NCI-H82 treated with DMSO at 0.1 percent for 48 hours (cell line): ENCODE results near the gene CSMD2.

ENCODE experiments used
- DNase-seq: peaks from one replicate; lab custom pipeline; 2025; ENCODE audit not compliant: unreplicated experiment; lab: John Stamatoyannopoulos, UW

The CSMD2 gene

GRCh38 chr1:33768821-33769220, 396.2 kb downstream of the CSMD2 start:
- DNase-seq, result no peak

GRCh38 chr1:33768106-33768505, 396.9 kb downstream of the CSMD2 start:
- DNase-seq, result no peak

GRCh38 chr1:33764149-33764548, 400.9 kb downstream of the CSMD2 start:
- no peak for DNase-seq

GRCh38 chr1:33763406-33763805, 401.6 kb downstream of the CSMD2 start:
- no peak for DNase-seq

DNA sequence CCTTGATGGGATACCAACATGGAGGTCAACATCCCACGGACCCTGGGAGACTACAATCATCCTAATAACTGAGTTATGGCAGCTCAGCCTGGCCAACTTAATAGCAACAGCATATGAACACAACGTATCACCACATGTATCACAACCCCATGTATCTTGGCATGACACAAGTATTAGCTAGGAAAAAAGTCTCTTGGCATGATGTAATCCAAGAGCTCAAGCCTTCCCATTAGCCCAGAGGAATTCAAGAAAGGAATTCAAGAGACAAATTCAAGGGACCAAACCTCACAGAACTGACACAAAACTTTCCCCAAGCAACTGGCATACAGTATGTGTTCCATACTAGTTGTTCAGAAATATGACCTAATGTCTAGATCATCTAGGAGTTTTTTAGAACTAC, 402.1 kb downstream of the CSMD2 start:
- no peak for DNase-seq

DNA sequence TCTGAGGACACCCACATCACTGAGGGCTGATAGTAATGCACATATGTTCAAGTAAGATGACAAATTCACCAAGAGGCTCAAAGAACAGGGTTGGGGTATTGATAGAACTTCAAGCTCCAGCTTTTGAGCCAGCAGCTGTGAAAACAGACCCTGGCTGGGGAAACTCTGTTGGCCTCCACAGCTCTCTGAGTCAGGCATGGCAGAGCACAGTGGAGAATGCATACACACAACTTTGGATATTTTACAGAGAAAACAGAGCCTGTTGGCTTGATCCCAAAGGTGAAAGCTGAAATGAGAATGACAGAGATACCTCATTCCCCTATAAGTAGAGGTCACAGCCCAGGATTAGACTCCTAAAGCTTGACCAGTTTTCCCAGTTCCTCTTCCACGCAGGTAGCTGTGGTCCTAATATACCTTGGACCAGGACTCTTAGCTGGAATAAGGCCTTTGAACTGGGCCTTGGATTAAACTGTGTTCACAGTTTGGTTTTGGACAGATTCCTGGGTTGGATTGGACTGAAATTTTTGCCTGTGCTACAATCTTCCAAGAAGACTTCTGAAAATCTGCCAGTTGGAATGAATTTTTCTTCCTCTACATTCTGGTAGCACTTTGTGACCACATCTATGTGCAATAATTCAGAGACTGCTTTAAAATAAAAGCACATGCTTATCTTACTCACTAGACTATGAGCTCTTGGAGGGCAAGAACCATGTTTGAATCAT, 402.8 kb downstream of the CSMD2 start:
- no peak for DNase-seq

DNA sequence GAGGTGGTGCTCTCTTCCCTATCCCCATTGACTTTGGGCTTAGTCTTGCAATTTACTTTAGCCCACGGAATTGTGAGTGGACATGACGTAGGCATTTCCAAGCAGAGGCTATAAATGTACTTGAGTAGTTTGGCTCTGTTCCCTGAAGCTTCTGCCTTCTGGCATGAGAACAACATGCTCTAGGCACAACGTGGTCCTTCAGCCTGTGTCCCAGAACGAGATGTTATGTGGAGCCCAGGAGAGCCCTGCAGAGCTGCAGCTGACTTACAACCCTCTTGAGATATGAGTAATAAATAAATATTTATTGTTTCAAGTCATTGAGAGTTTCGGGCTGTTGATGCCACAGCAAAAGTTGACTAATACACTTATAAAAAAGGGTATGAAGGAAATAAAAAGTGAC, 406.3 kb downstream of the CSMD2 start:
- DNase-seq, result no peak

- DNase-seq, result no peak
Measured at GRCh38 chr1:33753087-33753856, 411.8 kb downstream of the CSMD2 start.

DNA sequence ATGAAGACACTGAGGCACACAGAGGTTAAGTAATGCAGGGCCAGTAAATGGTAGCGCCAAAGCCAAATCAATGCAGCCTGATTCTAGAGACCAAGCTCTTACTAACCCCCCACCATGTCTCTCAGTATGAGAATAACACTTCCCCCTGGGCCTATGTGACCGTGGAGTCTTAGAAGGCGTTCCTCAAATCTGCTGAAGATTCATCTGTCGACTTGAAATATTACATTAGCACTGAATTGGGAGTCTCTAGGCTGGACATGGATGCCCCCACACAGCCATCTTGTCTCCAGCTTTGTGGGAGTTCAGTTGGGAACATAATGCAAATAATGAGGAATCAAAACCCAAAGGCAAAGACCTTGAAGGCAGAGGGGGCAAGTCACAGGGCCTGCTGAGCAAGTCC, 419.1 kb downstream of the CSMD2 start:
- no peak for DNase-seq

GRCh38 chr1:33743221-33743998, 421.6 kb downstream of the CSMD2 start:
- DNase-seq, result no peak

DNA sequence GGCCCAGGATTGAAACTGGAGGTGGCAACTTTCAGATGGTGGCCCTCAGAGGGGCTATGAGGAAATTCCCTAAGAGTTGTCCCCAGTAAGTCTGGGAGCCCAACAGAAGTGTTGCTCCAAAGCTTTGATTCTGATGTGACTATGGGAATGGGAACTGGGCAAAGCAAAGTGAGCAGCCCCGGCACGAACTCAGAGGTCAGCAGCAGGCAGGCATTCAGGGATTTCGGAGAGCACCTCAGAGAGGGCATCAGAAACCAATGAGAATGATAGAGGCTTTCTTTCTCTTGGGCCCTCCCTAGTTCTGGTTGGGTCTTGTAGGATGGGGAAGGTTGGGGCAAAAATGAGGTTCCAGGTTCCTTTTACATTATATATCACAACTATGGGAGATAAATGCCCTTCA, 422.4 kb downstream of the CSMD2 start:
- no peak for DNase-seq

GRCh38 chr1:33741749-33742148, 423.3 kb downstream of the CSMD2 start:
- no peak for DNase-seq

GRCh38 chr1:33740040-33740744, 424.8 kb downstream of the CSMD2 start:
- no peak for DNase-seq

DNA sequence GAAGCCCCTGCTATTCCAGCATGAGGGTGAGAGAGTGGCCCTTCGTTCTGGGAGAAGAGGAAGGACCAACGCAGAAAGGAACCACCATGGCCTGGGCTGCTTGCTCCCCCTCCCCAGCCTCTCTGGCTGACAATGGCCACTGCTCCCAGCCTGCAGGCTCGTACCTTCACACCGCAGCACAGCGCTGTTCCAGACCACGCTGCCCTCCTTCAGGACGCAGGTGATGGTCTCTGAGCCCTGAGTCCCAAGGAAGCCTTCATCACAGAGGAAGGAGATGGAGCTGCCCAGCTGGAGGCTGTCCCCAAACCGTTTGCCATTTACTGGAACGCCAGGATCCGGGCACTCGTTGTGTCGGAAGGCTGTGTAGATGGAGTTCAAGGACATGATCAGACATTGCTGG, 426.1 kb downstream of the CSMD2 start:
- DNase-seq, result no peak

DNA sequence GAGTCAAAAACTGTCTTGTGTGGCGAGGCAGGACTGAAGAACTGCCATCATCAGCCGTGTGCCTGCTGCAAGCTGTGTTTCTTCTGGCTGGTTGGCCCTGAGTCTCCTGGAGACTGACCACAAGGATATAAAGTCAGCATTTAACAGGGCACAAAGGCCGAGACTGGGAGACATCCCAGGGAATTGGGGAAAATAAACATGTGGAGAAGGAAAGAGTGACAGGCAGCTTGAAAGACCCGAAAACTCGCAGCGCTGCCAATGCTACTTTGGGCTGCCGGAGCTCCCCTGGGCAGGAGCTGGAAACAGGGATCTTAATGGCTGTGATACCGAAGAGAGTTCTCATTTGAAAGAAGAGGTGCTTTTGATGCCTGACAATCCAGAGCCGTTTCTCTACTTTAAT, 426.5 kb downstream of the CSMD2 start:
- DNase-seq, result no peak

DNA sequence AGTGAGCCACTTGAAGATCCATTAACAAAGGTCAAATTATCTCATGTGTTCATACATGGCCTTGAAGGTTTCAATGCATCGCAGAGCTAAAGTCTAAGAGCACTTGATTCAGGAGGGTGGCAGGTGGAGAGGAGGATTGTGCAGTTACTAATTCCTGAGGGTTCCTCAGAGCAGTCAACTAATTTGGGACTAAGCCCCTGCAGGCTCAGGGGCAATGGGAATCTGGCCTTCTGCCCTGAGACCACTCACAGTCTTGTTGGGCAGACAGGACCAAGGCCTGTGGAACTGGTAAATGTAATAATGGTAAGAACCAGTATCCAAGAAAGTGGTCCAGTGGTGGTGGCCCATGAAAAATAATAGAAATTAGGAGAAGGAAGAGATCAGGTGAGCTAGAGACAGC, 428.5 kb downstream of the CSMD2 start:
- DNase-seq, result no peak

DNA sequence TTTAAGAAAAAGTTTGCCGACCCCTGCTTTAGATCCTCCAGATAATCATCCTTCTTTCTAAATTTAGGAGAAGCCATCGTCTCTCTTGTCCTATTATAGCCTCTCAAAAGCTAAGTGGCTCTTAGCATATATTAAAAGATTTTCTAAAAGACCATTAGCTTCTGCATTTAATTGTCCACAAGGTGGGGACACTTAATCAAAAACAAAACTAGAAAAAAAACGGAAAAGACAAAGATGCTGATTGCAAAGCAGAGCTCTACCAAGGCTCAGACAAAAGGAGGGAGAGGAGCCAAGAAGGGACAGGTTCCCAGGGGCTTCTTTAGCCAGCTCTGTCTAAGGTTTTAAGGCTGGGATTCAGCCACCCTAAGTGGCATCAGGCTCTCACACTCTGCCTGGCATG, 429.4 kb downstream of the CSMD2 start:
- no peak for DNase-seq

- no peak for DNase-seq
Measured at GRCh38 chr1:33727310-33727709, 437.7 kb downstream of the CSMD2 start.

GRCh38 chr1:33726274-33726804, 438.7 kb downstream of the CSMD2 start:
- DNase-seq, result no peak

DNA sequence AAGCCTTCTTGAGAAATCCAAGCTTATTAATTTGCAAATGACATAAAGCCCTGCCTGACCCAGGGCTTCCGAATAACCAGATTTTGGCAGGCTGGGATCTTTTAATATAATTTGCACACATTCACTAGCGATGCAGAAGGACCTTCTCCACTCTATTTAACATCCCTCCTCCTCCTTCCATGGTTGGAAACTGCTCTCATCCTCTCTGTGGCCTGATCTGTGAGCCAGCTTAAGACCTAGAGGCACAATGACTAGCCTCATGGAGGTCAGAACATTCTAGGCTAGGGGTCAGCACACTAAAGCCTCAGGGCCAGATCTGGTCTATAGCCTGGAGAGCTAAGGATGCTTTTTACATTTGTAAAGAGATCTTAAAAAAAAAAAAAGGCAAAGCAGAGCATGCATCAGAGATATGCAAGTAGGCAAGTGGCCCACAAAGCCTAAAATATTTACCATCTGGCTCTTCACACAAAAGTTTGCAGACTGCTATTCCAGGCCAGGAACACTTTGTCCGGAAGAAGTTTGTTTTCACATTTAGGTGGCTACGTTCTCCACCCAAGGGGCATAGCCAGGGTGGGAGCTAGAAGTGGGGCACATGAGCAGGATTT, 439.4 kb downstream of the CSMD2 start:
- no peak for DNase-seq

GRCh38 chr1:33725037-33725436, 440.0 kb downstream of the CSMD2 start:
- no peak for DNase-seq
